Measurements from ENCODE around the gene IL20RB.

Gene IL20RB

DNA sequence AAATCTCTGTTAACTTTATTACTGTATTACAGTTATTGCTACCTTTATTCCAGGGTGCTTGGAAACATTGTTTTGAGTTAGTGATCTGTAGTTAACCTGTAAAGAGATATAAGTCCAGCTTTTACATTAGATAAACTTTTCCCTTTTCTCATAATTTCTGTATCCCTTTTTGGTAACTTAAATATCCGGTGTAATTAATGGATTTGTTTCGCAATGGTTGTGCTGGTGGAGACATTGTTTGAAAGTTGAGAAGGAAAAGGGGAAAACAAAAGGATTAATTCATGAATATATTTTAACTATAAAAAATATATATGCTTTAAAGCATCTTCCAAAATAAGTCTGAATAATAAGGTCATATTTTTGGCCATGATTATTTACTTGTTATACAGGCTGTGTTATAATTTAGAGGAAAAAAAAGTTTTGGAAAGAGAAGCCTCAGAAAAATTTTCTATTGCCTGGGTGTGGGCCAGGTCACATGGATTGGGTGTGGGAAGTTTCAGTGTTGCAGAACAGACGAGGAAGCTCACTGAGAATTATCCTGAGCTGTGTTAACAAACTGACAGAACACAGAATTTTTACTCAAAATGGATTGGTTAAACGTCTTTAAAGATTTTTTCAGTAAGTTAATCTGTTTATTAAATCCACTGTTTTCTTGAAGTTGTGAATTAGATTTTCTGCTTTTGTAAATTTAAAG lies 27.7 kb upstream of the IL20RB start:
- peaks cover 5% of the 10 kb centered on the region for H3K36me3 ChIP-seq (replicated peaks)
- no peak for DNase-seq

DNA sequence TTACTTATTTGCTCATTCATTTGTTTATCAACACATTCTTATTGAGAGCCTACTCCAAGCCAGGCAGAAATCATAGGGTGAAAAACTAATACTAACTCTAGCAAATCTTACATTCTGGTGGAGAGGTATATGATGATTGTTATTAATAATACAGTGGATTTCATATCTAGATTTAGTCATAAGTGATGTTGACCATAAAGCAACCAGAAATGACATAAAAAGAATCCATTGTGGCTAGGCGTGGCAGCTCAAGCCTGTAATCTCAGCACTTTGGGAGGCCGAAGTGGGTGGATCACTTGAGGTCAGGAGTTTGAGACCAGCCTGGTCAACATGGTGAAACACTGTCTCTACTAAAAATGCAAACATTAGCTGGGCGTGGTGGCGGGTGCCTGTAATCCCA lies 26.2 kb upstream of the IL20RB start:
- Histone ChIP-seq H3K27me3 (replicated peaks) (no peaks in the 10 kb centered on the region), H3K36me3 (replicated peaks) (peaks cover 5% of the 10 kb centered on the region), H3K27ac (no peak overlapping the region), H3K4me3 (ENCODE audit: low read depth, low read length) (no peak overlapping the region)
- TF ChIP-seq, protein P1, sequence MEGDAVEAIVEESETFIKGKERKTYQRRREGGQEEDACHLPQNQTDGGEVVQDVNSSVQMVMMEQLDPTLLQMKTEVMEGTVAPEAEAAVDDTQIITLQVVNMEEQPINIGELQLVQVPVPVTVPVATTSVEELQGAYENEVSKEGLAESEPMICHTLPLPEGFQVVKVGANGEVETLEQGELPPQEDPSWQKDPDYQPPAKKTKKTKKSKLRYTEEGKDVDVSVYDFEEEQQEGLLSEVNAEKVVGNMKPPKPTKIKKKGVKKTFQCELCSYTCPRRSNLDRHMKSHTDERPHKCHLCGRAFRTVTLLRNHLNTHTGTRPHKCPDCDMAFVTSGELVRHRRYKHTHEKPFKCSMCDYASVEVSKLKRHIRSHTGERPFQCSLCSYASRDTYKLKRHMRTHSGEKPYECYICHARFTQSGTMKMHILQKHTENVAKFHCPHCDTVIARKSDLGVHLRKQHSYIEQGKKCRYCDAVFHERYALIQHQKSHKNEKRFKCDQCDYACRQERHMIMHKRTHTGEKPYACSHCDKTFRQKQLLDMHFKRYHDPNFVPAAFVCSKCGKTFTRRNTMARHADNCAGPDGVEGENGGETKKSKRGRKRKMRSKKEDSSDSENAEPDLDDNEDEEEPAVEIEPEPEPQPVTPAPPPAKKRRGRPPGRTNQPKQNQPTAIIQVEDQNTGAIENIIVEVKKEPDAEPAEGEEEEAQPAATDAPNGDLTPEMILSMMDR (IDR thresholded peaks at IDR 0.05; ENCODE audit: low read depth, low read length, missing control alignments) = no peak
- DNase-seq = no peak
- in situ Hi-C loops (cut with HindIII; ENCODE audit: low pct_ligation_motif_present, low sequenced_read_pairs) = no loop called here

More for the DNA sequence above, 27.7 kb upstream of the IL20RB start:
- Histone ChIP-seq H3K27ac (no peak overlapping the region), H3K27me3 (replicated peaks) (no peaks in the 10 kb centered on the region), H3K4me3 (ENCODE audit: low read depth, low read length) (no peak overlapping the region)
- TF ChIP-seq, protein P1 (IDR thresholded peaks at IDR 0.05; ENCODE audit: low read depth, low read length, missing control alignments) = no peak
- in situ Hi-C loops (cut with HindIII; ENCODE audit: low pct_ligation_motif_present, low sequenced_read_pairs) = no loop called here

DNA sequence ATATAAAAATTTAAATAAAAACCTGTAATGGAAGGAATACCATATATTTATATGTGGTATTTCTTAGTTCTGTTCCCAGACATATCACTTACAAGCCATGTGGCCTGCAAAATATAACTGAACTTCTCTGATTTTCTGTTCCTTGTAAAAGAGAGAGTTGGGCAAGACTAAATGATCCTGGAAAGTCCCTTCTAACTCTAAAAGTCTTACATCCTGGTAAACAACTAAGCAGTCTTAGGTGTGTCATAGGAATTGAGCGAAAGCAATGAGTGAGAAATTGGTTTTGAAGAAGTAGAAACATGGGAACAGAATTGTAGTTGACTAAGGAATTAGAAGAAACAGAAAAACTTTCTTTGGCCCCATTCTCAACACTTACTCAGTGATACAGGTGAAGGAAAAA lies 25.3 kb upstream of the IL20RB start:
- peaks cover 5% of the 10 kb centered on the region for H3K36me3 ChIP-seq (replicated peaks)
- H3K27ac ChIP-seq = no peak overlapping the region
- in situ Hi-C loops (cut with HindIII; ENCODE audit: low pct_ligation_motif_present, low sequenced_read_pairs) = no loop called here
- no peaks in the 10 kb centered on the region for H3K27me3 ChIP-seq (replicated peaks)
- no peak overlapping the region for H3K4me3 ChIP-seq (ENCODE audit: low read depth, low read length)
- TF ChIP-seq, protein P1 (IDR thresholded peaks at IDR 0.05; ENCODE audit: low read depth, low read length, missing control alignments) = no peak
- DNase-seq = no peak

DNA sequence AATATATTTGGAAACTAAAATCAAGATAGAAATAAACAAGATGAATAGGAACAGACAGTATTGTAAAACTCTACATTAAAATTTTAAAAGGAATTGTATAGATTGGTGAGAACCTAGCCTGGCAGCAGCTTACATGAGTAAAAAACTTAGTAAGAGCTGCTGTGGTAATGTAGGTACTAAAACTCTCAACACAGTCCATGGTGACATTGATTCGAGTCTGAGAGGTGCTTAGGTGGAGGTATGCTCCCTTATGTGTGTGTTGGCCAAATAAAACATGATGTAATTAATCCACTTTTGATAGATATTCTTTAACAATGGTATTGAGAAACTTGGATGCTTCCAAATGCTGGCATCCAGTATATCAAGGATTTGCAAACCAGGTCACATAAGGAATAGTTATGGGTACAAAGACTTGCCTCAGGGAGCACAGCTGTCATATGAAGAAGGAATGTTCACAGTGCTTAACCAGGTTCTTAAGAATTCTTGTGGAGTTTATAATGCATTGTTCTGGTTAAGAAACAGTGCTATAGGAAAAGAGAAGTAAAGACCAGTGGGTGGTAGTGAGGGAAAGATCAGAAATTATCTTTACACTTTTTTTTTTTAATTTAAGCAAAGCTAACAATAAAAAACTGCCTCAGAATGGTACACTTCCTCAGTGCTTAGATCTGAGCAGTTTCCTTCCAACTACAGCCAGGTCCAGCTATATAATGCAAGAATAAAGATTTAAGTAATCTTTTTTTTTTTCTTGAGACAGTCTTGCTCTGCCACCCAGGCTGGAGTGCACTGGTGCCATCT lies 24.6 kb upstream of the IL20RB start:
- in situ Hi-C loops (cut with HindIII; ENCODE audit: low pct_ligation_motif_present, low sequenced_read_pairs) = no loop called here
- H3K36me3 ChIP-seq (replicated peaks) = peaks cover 4% of the 10 kb centered on the region

DNA sequence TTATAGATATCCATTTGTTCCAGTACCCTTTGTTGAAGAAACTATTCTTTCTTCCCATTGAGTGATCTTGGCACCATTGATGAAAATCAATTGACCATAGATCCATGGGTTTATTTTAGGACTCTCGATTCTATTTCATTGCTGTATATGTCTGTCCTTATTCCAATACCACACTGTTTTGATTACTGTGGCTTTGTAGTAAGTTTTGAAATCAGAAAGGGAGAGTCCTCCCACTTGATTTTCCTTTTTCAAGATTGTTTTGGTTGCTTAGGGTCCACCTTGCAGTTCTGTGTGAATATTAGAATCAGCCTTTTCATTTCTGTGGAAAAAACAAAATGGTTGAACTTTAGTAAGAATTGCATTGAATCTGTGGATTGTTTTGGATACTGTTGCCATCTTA lies 20.6 kb upstream of the IL20RB start:
- no peak for DNase-seq
- Histone ChIP-seq H3K27ac (no peak overlapping the region), H3K36me3 (replicated peaks) (peaks cover 2% of the 10 kb centered on the region), H3K4me3 (ENCODE audit: low read depth, low read length) (no peak overlapping the region), H3K27me3 (replicated peaks) (no peaks in the 10 kb centered on the region)
- in situ Hi-C loops (cut with HindIII; ENCODE audit: low pct_ligation_motif_present, low sequenced_read_pairs) = no loop called here
- TF ChIP-seq, protein P1 (IDR thresholded peaks at IDR 0.05; ENCODE audit: low read depth, low read length, missing control alignments) = no peak

More for the DNA sequence above, 24.6 kb upstream of the IL20RB start:
- H3K4me3 ChIP-seq (ENCODE audit: low read depth, low read length) = no peak overlapping the region
- H3K27me3 ChIP-seq (replicated peaks) = no peaks in the 10 kb centered on the region
- TF ChIP-seq, protein P1 (IDR thresholded peaks at IDR 0.05; ENCODE audit: low read depth, low read length, missing control alignments) = no peak
- DNase-seq = no peak
- H3K27ac ChIP-seq = no peak overlapping the region

Measured in brain microvascular endothelial cell (primary cell).